ENCODE measurements around the gene NT5M. TPM values are rescaled to one million over a fixed set of nuclear protein-coding genes. Genes with fewer than 3 reads are reported as not detected.

NT5M gene
- total RNA-seq, 4 donors from 2014 or later, result 1.5 TPM; not detected in 3

- TF ChIP-seq, protein P1, sequence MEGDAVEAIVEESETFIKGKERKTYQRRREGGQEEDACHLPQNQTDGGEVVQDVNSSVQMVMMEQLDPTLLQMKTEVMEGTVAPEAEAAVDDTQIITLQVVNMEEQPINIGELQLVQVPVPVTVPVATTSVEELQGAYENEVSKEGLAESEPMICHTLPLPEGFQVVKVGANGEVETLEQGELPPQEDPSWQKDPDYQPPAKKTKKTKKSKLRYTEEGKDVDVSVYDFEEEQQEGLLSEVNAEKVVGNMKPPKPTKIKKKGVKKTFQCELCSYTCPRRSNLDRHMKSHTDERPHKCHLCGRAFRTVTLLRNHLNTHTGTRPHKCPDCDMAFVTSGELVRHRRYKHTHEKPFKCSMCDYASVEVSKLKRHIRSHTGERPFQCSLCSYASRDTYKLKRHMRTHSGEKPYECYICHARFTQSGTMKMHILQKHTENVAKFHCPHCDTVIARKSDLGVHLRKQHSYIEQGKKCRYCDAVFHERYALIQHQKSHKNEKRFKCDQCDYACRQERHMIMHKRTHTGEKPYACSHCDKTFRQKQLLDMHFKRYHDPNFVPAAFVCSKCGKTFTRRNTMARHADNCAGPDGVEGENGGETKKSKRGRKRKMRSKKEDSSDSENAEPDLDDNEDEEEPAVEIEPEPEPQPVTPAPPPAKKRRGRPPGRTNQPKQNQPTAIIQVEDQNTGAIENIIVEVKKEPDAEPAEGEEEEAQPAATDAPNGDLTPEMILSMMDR (IDR thresholded peaks at IDR 0.05), result no peak
- no peak for TF ChIP-seq POLR2A (IDR thresholded peaks at IDR 0.05)
- peak overlapping the region in 3 of 4 donors; percentile 4 to 55 (median 32) for H3K27ac ChIP-seq
- peaks cover 0 to 13% (median 6%) of the 10 kb centered on the region in 4 donors for H3K4me1 ChIP-seq
- H3K36me3 ChIP-seq, result no peaks in the 10 kb centered on the region
- DNase-seq, result peak in 2 of 3 donors; percentile 69 to 81
- no peaks in the 10 kb centered on the region for H3K27me3 ChIP-seq
- no peak overlapping the region for H3K4me3 ChIP-seq
- H3K9me3 ChIP-seq, result no peaks in the 10 kb centered on the region
These were observed 2.2 kb downstream of the NT5M start for GRCh38 chr17:17305281-17305801.

GRCh38 chr17:17309356-17309755 lies 6.2 kb downstream of the NT5M start:
- DNase-seq, result no peak
- Histone ChIP-seq H3K4me1 (peaks cover 0 to under 1% (median 0%) of the 10 kb centered on the region in 4 donors), H3K9me3 (no peaks in the 10 kb centered on the region), H3K36me3 (no peaks in the 10 kb centered on the region), H3K4me3 (no peak overlapping the region), H3K27ac (no peak overlapping the region), H3K27me3 (no peaks in the 10 kb centered on the region)
- TF ChIP-seq, protein P1 (IDR thresholded peaks at IDR 0.05), result no peak
- no peak for TF ChIP-seq POLR2A (IDR thresholded peaks at IDR 0.05)

- no peak for TF ChIP-seq POLR2A (IDR thresholded peaks at IDR 0.05)
- TF ChIP-seq, protein P1 (IDR thresholded peaks at IDR 0.05), result peak; percentile 53 to 77 (median 68)
- no peaks in the 10 kb centered on the region for H3K9me3 ChIP-seq
- DNase-seq, result peak; percentile 62 to 83 (median 70)
- no peaks in the 10 kb centered on the region for H3K4me1 ChIP-seq
- no peaks in the 10 kb centered on the region for H3K27me3 ChIP-seq
- no peaks in the 10 kb centered on the region for H3K36me3 ChIP-seq
- H3K4me3 ChIP-seq, result no peak overlapping the region
- no peak overlapping the region for H3K27ac ChIP-seq
These were observed 10.3 kb downstream of the NT5M start for GRCh38 chr17:17313350-17313991.

- H3K27me3 ChIP-seq, result no peaks in the 10 kb centered on the region
- no peak overlapping the region for H3K4me3 ChIP-seq
- H3K4me1 ChIP-seq, result no peaks in the 10 kb centered on the region
- DNase-seq, result peak in 1 of 3 donors; percentile 8
- TF ChIP-seq, protein P1 (IDR thresholded peaks at IDR 0.05), result no peak
- no peak for TF ChIP-seq POLR2A (IDR thresholded peaks at IDR 0.05)
- H3K9me3 ChIP-seq, result no peaks in the 10 kb centered on the region
- no peaks in the 10 kb centered on the region for H3K36me3 ChIP-seq
- no peak overlapping the region for H3K27ac ChIP-seq
These were observed 11.4 kb downstream of the NT5M start for GRCh38 chr17:17314501-17315071.

DNA sequence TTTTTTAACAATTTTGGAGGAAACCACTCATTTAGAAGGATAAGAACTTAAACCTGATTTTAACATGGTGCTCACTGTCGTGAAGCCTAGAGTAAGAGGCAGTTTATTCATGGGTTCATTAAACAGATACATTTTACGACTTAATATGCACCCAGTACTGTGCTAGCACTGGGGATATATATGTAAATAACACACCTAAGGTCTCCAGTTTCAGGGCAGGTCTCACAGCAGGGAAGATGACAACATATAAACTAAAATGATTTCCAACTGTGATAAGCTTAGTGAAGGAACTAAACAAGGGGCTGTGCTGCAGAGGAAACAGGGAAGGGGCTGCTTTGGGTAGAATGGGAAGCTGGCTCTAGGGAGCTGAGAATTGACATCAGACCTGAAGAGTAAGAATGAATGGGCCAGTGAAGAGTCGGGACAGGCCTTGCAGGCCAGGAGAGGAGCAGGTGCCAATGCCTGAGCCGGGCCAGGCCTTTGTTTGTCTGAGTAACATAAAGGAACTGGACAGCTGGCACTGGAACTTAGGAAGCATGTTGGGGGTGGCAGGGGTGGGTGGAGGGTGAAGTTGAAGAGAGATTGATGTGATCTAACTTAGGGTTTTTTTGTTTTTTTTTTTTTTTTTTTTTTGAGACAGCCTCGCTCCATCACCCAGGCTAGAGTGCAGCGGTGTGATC lies 12.1 kb downstream of the NT5M start:
- Histone ChIP-seq H3K27ac (no peak overlapping the region), H3K27me3 (no peaks in the 10 kb centered on the region), H3K4me1 (no peaks in the 10 kb centered on the region), H3K4me3 (no peak overlapping the region), H3K36me3 (no peaks in the 10 kb centered on the region), H3K9me3 (no peaks in the 10 kb centered on the region)
- DNase-seq, result peak in 1 of 3 donors; percentile 34
- TF ChIP-seq, protein P1 (IDR thresholded peaks at IDR 0.05), result no peak
- no peak for TF ChIP-seq POLR2A (IDR thresholded peaks at IDR 0.05)

Data from Peyer's patch (tissue), 4 donors.